ENCODE results near the gene WNT3A. TPM values are rescaled to one million over a fixed set of nuclear protein-coding genes. Genes with fewer than 3 reads are reported as not detected.
A peak's percentile ranks its signal among the peaks of the same experiment; 100 is the strongest.

The WNT3A gene
- total RNA-seq, 1 donor from 2014 or later: not detected

DNA sequence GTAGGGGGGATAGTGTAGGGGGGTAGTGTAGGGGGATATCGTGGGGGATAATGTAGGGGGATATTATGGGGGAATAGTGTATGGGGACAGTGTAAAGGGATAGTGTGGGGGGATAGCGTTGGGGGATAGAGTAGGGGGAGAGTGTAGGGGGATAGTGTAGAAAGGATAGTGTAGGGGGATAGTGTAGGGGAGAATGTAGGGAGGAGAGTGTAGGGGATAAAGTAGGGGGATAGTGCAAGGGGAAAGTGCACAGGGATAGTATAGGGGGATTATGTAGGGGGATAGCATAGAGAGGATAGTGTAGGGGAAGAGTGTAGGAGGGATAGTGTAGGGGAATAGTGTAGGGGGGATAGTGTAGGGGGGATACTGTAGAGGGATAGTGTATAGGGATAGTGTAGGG, 63.4 kb downstream of the WNT3A start:
- DNase-seq: no peak

DNA sequence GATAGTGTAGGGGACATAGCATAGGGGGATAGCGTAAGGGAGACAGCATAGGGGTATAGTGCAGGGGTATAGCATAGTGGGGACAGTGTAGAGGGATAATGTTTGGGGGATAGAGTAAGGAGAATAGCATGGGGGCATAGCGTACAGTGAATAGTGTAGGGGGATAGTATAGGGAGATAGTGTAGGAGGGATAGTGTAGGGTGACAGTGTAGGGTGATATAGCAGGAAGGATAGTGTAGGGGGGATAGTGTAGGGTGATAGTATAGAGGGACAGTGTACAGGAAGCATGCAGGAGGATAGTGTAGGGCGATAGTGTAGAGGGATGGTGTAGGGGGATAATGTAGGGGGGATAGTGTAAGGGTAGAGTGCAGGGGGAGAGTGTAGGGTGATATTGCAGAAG, 64.1 kb downstream of the WNT3A start:
- DNase-seq: no peak

DNA sequence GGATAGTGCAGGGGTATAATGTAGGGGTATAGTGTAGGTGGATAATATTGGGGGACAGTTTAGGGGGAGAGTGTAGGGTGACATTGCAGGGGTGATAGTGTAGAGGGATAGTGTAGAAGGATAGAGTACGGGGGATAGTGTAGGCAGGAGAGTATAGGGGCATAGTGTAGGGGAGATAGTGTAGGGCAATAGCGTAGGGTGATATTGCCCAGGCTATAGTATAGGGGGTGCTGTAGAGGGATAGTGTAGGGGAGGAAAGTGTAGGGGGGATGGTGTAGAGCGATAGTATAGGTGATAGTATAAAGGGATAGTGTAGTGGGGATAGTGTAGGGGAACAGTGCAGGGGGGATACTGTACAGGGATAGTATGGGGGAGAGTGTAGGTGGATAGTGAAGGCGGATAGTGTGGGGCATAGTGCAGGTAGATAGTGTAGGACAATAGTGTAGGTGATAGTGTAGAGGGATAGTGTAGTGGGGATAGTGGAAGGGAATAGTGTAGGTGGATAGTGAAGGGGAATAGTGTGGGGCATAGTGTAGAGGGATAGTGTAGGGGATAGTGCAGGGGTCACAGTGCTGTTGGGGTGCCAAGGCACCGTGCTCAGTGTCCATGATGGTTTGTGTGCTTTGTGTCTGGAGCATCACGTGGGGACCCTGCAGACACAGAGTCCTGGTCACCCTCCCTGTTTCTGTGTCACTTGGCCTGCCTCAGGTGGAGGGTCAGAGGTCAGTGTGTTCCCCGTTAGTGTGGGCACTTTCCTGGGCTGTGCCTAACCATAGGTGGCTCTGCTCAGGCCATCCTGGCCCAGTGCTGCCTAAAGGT, 65.2 kb downstream of the WNT3A start:
- DNase-seq: no peak

DNA sequence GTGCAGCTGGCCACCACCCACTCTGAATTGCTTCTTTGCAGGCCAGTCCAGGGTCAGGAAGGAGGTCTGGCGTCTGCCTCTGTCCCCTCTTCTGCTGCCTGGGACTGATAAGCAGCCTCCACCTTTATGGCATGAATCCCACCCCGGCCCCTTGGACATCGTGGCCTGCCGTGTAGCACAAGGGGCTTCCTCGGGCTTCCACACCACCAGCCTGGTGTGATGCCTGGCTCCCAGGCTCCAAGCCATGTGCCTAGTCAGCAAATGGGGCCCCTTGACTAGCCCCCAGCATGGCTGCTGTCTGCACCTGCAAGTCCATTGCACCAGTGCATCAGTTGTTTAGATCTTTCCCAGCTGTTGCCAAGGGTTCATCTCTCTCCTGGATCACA, 65.9 kb downstream of the WNT3A start:
- no peak for DNase-seq

DNA sequence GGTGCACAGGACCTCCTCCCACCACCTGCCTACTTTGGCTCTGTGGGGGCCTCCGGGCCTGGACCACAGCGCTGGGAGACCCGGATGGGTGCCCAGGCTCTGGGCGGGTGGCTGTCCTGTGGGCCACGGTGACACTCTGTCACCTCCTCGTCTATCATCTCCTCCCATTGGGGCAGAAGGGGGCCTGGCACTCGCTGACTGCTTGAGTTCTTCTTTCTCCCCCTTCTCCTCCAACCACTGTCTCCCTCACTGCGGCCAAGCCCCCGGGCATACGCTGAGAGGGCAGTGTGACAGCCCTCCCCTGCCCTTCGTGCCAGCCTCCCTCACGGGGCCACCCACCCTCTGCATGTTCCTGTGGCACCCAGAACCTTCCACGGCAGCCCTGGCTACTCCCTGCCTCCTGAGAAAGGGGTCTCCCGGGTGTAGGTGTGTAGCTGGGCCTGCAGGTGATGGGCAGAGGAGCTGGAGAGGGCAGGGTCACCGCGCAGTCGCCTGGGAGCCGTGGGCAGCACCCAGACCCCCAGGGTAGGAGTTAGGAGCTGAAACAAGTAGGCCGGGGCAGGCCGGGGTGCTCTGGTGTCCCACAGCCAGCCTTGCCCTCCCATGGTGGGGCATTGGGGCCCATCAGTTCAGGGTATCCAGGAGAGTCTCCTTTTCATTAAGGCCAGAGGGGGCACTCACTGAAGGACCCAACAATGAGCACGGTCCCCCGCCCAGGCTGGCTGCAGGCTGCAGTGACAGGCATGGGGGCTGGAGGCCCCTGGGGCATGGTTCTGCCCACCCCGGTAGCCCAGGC, 66.5 kb downstream of the WNT3A start:
- DNase-seq: no peak

DNA sequence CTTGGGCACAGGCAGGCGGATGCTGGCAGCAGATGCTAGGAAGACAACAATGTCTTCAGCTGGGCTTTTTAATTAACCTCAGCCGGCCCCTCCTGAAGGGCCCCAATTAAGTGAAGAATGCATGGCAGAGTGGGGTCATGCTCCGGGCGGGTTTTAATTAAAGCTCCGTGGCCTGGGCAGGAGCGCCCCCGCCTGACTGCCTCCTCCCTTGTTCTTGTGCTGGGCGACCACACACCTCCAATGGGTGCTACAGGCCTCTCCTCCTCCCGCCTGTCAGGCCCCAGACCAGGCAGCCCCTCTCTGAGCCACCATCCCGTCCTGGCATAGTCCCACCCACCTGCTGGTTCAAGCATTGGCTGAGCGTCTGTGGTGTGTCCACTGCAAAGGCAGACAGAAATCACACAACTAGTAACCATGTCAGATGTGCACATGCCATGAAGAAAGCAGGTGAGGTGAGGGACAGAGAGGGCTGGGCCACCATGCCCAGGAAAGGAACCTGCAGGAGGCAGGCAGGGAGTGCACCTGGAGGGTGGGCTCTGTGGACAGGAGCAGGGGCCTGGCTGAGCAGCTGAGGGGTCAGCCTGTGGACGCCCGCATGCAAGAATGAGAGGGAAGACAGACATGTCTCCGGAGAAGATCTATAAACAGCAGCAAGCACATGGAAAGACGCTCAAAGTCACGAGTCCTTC, 67.2 kb downstream of the WNT3A start:
- no peak for DNase-seq

DNA sequence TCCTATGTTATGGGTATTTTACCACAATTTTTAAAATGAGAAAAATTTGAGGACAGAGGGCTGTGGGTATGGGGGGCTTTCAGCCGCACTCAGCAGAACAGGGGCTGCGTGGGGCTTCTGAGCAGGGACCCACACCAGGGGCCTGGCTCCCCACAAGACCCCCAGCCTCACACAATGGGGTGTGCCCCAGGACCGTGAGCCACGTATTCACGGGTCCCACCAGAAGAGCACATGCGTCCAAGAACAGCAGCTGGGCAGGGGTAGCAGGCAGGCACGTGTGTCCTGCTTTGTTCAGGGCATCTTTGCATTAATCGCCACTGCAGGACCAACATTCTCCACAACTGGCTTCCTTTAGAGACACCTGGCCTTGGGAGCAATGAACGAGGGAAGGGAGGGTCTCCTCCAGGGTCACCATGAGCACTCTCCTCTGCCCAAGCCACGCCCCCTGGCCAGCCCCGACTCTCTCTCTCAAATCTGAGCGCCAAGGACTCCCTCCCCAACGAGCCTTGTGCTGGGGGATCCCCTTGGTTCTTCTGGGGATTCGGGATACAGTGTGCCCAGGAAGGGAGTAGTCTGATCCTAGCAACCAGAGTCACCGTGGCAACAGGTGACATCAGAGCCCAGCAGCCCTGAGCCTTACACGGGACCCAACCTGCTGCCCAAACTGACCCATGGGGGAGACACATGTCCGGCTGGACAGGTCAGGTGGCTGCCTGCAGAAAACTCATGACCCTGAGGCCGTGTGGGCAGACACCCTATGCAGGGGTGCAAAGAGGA, 68.3 kb downstream of the WNT3A start:
- no peak for DNase-seq

DNA sequence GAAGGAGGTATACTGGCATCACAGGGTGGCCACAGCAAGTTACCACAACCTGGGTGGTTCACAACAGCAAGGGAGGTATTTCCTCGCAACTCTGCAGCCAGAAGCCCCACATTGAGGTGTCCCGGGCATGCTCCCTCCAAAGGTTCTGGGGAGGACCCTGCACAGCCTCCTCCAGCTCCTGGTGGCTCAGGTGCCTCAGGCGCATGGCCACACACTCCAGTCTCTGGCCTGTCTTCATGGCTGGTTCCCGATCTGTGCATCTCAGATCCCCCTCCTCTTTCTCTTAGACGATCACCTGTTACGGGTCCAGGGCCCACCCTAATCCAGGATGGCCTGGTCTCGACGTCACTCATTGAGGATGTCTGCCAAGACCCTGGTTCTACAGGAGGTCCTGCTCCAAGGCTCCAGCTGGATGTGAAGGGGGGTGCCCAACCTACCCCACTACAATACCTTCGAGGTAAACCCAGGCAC, 69.0 kb downstream of the WNT3A start:
- no peak for DNase-seq

DNA sequence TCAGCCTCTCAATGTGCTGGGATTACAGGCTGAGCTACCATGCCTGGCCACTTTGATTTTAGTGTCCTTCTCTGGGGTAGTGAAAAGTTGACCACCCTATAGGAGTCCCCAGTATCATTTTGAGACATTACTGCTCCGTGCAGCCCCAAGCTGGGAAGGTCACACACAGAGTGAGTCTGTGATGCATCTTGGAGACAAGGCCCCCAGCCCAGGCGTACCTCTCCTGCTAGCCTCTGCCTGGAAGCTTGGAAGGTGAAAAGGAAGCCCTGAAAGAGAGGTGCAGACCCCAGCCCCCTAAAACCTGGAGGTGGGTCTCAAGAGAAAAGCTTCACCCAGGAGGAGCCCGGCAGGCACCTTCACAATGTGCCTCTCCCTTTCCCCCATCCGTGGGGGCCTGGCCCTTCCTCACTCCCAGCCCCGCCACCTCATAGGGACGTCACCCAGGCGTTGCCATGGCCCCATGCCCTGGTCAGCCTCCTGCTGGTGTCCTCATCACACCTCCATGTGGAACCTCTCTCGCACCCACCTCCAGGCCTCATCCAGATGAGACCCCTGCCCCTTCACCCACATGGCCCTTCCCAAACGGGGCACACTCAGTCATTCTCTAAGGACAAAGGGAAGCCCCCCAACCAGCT, 70.1 kb downstream of the WNT3A start:
- DNase-seq: no peak

DNA sequence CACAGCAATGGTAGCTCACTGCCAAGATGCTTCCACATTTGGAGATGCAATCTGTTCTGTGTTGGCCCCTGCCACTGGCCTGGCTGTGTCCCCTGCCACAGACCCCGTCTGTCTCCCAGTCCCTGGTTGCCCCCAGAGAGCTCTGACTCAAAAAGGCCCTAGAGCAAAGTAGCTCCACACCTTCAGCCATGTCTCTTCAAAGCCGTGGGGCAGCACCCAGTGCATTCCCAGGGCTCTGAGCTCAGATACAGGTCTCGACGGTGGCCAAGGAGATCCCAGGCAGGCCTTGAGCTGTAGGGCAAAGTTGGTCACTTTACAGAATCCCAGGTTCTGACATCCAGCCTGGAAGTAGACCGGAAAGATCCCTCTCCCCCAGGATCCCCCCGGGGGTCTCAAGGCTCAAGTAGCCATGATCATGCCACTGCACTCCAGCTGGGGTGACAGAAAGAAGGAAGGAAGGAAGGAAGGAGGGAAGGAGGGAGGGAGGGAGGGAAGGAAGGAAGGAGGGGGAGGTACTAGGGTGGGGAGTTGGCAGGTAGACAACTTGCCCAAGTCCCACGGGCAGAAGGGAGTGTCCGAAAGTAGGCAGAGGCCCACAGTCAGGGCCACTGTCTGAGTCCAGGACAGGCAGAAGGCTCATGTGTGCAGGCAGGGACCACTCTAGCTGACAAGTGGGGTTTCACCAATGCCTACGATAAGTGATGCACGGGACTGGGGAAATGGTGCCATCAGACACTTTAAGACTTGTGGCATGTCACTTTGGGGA, 71.0 kb downstream of the WNT3A start:
- DNase-seq: no peak

DNA sequence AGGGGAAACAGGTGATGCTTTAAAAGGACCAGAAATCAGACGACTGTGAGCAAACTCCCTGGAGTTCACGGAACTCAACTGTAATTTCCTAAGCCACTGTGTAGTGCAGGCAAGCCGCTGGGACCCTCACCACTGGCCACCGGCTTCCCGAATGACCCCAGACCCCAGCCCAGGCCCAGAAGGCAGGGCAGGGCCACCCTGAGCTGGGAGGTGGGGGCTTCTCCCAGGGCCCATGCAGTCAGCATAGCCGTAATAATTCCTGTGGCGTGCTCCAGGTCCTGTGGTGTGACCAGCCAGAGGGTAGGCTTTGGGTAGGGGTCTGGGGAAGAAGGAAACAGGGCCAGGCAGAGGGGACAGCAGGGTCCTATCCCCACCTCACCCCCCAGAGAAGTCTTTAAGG, 72.2 kb downstream of the WNT3A start:
- no peak for DNase-seq

DNA sequence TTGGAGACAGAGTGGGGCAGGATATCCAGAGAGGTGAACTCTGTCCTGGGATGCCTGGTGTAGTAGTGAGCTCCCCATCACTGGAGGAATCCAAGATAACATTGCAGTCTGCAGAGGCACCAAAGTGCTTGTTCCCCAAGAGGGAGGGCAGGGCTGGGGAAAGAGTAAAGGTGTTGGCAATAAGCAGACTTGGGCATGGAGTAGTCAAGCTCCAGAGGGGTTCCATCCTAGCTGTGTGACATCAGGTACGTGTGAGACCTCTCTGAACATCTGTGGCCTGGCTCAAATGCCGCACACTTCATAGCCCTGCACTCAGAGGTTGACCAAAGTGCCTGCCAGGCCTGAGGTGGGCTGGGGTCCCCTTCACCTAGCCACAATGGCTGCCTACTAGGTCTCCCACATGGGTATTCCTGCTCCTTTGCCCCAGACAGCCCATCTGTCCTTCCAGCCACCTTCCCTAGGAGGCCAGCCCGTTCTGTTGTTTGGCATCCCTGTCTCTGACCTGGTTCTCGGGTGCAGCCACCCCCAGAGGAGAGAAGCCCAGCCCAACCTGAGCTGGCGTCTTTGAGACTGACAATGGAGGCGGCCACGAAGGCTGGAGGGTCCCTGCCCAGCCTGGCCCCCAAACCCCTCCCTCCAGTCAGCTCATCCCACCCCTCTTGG, 72.9 kb downstream of the WNT3A start:
- DNase-seq: no peak

DNA sequence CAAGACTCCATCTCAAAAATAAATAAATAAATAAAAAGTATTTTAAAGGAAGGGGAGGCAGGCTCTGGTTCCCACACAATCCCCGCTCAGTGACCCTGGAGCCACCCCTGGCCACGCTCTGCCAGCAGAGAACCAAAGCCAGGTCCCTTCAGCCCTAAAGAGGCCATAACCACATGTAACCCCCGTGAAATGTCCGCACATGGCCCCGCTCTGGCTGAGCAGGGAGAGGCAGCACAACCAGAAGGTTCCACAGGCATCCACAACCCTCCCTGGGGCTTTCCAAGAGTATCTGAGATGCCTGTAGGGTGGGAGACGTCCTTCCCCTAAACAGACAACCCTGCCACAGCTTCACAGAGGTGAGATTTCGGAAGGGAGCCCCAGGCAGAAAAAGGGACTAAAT, 74.3 kb downstream of the WNT3A start:
- no peak for DNase-seq

DNA sequence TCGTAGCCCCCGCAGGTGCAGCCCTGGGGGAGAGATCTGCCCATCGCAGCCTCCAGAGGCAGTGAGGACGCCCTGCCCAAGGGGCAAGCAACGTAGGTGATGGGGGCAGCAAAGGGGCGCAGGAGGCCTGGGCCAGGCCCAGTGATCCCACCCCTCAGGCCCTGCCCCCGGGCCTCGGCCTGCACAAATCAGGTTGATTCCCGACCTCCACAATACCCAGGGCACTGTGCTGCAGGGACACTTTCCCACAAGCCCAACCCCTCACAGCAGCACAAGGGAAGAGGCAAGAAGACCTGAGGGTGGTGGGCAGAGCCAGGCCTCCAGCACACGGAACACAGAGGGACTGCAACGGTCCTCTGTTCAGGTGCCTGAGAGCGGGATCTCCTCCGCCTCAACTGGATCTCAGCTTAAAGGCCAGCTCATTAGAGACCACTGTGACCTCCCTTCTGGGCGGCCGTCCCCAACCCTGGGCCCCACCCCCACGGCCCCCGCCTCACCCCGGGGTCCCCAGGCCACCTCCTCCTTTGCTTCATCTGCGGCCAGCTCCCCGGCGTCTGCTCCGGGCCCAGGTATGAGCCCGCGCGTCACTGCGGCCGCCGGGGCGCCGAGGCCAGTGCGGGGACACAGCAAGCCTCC, 74.9 kb downstream of the WNT3A start:
- no peak for DNase-seq

DNA sequence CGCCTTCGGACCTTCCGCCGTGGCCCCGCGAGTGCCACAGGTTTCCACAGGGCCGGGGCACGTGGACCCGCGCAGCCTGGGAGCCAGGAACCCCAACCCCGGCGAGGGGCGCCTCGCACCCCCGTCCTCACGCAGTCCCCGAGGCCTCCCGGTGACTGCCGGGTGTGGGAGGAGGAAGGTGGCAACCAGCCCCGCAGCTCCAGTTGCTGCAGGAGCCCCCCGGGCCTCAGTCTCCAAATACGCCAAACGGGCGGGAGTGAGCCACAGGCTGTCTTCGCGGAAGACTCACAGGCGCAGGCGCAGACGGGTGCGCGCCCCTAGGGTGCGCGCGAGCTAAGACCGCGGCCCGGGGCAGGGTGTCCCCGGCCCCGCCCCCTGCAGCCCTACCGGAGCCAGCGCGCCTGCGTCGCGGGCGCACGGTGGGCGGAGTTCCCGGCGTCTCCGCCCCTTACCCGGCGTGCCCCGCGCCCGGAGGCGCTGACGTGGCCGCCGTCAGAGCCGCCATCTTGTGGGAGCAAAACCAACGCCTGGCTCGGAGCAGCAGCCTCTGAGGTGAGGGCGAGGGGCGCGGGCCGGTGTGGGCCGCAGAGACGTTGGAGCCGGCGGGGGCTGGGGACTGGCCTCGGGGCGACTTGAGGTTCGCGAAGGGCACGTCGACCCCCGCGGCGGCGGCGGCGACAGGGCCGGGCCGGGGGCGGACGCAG, 75.6 kb downstream of the WNT3A start, which contains the start of gene ARF1:
ARF1 (plus strand) TSS at position 495 of the 704 bp plus-strand sequence. CDS start 14,407 bp downstream, outside the sequence.
- peak; percentile 89 for DNase-seq

DNA sequence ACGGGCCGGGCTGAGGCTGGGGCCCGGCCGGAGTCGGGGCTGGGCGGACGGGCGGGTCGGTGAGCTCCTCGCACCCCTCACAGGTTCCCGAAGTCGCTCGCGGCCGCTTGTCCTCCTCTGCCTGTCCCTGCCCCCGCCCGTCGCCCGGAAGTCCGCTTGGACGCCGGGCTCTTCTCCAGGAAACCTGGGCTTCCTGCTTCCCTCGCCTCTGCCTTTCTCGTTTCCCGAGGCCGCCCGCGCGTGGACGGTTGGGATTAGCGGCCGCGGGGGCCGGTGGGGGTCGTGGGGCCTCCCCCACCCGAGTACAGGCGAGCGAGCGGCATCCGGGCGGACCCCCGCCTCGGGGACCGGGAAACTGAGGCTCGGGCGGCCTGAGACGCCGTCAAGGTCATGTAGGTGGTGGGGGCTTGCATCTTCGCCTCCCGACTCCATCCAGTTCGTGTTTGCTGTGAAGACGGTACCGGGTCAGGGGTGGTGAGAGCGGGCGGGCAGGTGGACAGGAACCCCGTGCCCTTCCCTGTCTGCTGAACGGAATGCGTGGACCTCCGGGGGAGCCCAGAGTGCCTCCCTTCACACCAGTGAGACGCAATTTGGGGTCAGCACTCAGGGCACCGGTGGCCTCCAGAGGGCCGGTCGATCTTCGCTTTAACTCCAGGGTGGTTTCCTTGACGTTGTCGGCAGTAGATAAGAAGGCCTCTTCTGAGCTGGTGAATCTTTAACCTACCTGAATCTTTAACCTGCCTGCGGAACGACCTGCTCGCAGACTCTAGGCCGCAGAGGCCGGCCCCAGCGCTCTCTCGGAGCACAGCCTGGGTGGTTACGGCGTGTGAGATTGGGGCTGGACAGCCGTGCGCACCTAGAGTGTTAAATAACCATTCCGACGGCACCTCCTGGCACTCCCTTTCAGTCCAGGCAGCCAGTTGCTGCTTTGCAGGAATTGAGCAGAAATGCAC, 76.4 kb downstream of the WNT3A start:
- no peak for DNase-seq

DNA sequence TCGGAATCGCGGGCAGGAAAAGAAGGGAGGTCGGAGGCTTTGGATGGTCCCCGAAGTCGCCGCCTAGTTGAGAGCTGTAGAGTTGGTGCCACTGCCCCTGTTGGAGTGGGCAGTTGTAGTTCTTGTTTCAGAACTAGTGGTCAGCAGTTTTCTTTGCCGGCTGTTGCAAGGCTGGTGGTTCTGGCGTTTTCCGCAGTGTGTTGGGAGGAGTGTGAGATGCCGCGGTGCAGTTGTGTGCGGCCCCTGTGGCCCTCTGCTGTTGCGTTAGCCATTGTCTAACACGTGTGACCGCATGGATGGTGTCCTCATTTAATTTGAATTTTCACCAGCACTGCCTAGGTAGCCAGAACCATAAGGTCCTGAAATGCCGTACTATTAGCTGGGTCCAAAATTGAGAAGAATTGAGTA, 77.1 kb downstream of the WNT3A start:
- no peak for DNase-seq

DNA sequence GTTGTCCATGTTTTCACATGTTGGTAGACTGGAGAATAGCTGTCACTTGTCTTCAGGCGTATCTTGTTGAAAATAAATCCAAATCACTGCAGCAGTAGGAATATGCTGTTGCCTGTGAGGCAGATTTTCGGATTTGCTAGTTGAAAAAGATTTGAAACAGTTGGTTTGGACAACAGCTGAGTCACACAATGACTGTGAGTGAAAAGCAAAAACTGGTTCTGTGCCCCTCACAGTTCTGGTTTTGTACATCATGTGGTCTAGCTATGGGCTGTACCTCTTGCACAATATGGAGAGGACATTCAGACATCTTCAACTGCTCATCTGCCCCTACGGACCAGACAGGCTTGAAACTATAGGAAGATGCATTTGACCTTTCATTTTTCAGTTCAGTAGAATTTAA, 77.5 kb downstream of the WNT3A start:
- no peak for DNase-seq
